ENCODE data around the gene TMEM52. TPM values are rescaled to one million over a fixed set of nuclear protein-coding genes. Genes with fewer than 3 reads are reported as not detected.
A peak's percentile ranks its signal among the peaks of the same experiment; 100 is the strongest.

Gene TMEM52
- total RNA-seq, 1 donor from 2014 or later, result 0.92 TPM

DNA sequence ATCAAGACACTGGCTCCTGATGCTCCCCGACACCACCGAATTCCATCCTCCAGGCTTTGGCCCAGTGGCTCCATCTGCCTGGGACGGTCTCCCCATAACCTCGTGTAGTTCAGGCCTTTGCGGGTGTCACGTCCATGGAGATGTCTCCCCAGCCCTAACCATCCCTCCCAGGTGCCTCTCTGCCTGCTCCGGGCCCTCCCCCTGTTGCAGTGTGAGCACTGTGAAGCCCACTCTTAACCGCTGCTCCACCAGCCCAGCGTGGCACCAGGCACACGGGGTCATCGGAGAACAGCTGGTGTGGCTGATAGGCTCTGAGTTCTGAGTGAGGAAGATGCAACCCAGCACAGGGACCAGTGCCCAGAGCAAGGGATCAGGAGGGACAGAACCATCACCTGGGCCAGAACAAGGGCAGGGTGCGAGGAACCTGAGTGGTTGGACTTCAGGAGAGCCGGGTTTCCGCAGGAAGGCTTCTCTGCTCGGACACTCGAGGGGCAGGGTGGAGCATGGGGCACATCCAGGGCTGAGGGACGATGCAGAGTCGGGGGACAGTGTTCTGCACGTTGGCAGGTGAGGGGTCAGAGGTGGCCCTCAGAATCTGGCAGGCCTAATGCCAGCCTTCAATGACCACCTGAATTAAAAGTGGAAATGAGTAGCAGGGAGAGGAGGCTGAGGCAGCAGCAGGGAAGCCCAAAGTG, 25.6 kb downstream of the TMEM52 start:
- TF ChIP-seq, protein P1, sequence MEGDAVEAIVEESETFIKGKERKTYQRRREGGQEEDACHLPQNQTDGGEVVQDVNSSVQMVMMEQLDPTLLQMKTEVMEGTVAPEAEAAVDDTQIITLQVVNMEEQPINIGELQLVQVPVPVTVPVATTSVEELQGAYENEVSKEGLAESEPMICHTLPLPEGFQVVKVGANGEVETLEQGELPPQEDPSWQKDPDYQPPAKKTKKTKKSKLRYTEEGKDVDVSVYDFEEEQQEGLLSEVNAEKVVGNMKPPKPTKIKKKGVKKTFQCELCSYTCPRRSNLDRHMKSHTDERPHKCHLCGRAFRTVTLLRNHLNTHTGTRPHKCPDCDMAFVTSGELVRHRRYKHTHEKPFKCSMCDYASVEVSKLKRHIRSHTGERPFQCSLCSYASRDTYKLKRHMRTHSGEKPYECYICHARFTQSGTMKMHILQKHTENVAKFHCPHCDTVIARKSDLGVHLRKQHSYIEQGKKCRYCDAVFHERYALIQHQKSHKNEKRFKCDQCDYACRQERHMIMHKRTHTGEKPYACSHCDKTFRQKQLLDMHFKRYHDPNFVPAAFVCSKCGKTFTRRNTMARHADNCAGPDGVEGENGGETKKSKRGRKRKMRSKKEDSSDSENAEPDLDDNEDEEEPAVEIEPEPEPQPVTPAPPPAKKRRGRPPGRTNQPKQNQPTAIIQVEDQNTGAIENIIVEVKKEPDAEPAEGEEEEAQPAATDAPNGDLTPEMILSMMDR (IDR thresholded peaks at IDR 0.05; ENCODE audit: insufficient read depth, low read length, poor library complexity, severe bottlenecking), result no peak
- no peak overlapping the region for H3K4me3 ChIP-seq (ENCODE audit: low read depth, low read length)
- DNase-seq (ENCODE audit: low read depth), result no peak
- H3K27me3 ChIP-seq (ENCODE audit: control insufficient read depth, insufficient read depth, low read length), result peaks cover 5% of the 10 kb centered on the region
- H3K36me3 ChIP-seq (ENCODE audit: control insufficient read depth, insufficient read depth, low read length), result no peaks in the 10 kb centered on the region

DNA sequence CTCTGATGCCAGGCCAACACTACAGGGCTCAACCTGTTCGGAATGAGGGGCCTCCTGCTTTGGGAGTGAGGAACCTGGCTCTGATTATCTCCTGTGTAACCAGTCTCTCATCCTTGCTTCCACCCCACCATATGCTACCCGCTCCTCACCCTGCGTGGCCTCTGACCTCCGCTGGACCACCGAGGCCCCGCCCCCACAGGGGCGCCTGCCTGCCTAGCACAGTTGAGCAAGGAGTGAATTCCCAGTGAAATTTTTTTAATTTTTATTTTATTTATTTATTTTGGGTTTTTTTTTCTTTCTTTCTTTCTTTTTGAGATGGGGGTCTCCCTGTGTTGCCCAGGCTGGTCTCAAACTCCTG, 26.3 kb downstream of the TMEM52 start:
- TF ChIP-seq, protein P1 (IDR thresholded peaks at IDR 0.05; ENCODE audit: insufficient read depth, low read length, poor library complexity, severe bottlenecking), result no peak
- Histone ChIP-seq H3K27me3 (ENCODE audit: control insufficient read depth, insufficient read depth, low read length) (peaks cover 5% of the 10 kb centered on the region), H3K36me3 (ENCODE audit: control insufficient read depth, insufficient read depth, low read length) (no peaks in the 10 kb centered on the region), H3K4me3 (ENCODE audit: low read depth, low read length) (no peak overlapping the region)
- no peak for DNase-seq (ENCODE audit: low read depth)

DNA sequence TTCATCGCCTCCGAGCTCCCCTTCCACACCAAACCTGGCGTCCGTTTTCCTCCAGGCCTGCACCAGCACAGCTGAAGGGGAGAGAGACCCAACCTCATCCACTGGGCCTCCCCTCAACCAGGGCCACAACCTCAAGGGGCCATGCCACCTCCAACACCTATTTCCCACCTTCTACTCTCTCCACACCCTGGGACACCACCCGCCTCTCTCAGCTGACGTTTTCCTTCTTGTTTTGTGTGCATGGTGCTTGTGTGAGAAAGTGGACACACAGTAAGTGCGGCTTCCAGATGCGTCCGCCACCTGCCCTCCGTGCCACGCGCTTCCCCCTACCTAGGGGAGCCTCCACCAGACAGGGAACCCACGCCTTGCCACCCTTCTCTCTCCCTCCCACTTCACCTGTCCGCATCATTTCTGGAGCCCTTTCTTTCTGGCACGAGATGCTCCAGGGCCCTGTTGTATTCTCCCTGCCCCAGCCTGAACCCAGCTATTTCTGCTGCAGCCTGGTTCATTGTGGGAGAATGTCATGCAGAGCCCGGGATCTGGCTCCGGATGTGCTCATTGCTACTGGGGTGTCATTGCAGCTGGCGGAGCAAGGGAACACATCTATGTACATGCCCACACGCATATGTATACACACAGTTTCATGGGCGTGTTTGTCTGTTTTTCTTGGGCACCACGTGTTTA, 26.9 kb downstream of the TMEM52 start:
- H3K27me3 ChIP-seq (ENCODE audit: control insufficient read depth, insufficient read depth, low read length), result peaks cover 5% of the 10 kb centered on the region
- TF ChIP-seq, protein P1 (IDR thresholded peaks at IDR 0.05; ENCODE audit: insufficient read depth, low read length, poor library complexity, severe bottlenecking), result no peak
- DNase-seq (ENCODE audit: low read depth), result no peak

DNA sequence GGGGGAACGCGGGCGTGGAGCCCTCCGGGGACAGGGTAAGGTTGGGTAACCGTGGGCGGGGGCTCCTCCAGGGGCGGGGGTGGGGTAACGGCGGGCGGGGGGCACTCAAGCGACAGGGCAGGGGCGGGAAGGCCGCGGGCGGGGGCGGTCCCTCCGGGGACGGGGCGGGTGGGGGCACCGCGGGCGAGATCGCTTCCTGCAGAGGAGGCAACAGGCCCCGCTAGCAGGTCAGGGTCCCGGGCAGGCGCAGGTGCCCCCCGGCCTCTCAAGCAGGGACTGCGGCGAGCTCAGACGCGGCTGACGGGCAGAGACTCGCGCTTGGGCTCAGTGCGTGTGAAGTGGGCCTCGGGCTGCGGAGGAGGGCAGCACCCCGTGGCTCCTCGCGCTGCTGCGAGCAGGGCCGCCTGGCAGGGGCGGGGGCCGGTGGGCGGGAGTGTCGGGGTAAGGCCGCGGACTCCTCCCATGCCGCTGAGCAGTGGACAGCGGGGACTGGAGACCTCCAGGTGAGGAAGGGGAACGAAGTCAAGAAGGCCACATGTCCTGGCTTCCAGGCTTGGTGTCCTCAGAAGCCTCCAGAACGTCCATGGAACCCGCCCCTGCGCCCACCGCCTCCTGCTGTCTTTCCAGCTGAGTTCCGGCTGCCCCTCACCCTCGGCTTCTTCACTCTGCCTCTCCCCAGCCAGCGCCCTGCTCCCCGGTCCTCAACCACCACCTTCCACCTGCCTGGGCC, 27.6 kb downstream of the TMEM52 start:
- DNase-seq (ENCODE audit: low read depth), result no peak

More for the DNA sequence above, 26.9 kb downstream of the TMEM52 start:
- H3K36me3 ChIP-seq (ENCODE audit: control insufficient read depth, insufficient read depth, low read length), result no peaks in the 10 kb centered on the region
- peak overlapping the region; percentile 96 for H3K4me3 ChIP-seq (ENCODE audit: low read depth, low read length)

DNA sequence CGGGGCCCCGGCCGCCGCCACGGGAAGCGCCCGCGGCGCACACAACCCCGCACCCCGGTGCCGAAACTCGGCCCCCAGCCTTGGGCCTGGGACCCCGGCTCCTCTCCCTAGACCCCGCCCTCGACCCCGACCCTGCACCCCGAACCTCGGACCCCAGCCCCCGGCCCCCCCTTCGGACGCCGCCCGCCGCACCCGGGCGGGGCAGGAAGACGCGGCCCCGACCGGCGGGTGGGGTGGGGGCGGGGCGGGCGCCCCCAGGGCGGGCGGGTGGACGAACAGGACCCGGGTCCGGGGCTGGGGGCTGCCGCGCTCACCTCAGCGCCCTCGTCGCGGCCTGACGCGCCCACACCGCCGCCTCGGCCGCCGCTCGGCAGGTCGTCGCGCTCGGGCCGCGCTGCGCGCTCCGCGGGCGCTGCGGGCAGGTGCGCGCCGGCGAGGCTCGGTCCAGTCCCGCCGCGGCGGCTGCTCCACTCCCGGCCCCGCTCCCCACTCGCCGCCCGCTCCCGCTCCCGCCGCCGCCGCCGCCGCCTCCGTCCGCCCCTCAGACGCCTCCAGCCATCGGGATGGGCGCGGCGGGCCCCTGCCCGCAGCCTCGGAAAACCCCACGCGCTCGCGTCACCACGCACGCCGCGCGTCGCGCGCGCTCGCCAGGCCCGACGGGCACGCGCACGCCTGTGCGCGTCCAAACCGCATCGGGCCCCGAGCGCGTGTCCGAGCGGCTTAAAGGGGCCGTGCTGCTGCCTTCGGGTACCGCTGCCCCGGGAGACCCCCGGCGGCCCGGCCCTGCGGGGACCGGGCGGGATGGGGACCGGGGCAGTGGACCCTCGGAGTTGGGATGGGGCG, 28.4 kb downstream of the TMEM52 start, which contains the start of gene GNB1:
Gene GNB1 (minus strand): TSS at position 582 of the 843 bp plus-strand sequence. CDS start 65,634 bp downstream, outside the sequence.
- no peaks in the 10 kb centered on the region for H3K36me3 ChIP-seq (ENCODE audit: control insufficient read depth, insufficient read depth, low read length)
- H3K4me3 ChIP-seq (ENCODE audit: low read depth, low read length), result peak within 1 kb of the TSS; percentile 96
- TF ChIP-seq, protein P1 (IDR thresholded peaks at IDR 0.05; ENCODE audit: insufficient read depth, low read length, poor library complexity, severe bottlenecking), result no peak
- no peak for DNase-seq (ENCODE audit: low read depth)
- H3K27me3 ChIP-seq (ENCODE audit: control insufficient read depth, insufficient read depth, low read length), result peaks cover 5% of the 10 kb centered on the region

More for the DNA sequence above, 27.6 kb downstream of the TMEM52 start:
- peaks cover 5% of the 10 kb centered on the region for H3K27me3 ChIP-seq (ENCODE audit: control insufficient read depth, insufficient read depth, low read length)
- TF ChIP-seq, protein P1 (IDR thresholded peaks at IDR 0.05; ENCODE audit: insufficient read depth, low read length, poor library complexity, severe bottlenecking), result no peak
- no peaks in the 10 kb centered on the region for H3K36me3 ChIP-seq (ENCODE audit: control insufficient read depth, insufficient read depth, low read length)
- peak overlapping the region; percentile 96 for H3K4me3 ChIP-seq (ENCODE audit: low read depth, low read length)

Data from kidney epithelial cell (primary cell).